ENCODE results near the gene CD109.
"Not testable (repeated sequence)": the region's sequence is repeated elsewhere in the genome, so short reads cannot be mapped to it uniquely, and the experiment has no call there.

The CD109 gene

DNA sequence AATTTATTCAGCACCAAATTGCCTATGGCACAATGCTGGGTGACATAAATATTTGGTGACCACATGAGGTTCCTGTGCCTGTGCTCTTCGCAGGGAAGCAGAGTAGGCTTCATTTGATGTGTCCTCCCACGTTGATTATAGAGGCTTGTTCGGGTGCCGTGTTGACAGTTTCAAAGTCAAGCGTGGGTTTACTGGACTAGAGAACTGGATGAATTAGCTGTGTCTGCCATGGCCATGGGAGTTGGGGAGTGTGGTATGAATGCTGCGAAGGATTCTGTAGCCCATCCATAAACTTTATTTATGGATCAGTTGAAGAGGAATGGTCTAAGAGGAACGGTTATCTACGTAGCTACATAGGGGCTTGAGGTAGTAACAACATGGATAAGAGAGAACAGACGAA, 11.0 kb downstream of the CD109 start:
- no peaks in the 10 kb centered on the region for H3K36me3 ChIP-seq (ENCODE audit: control insufficient read depth, insufficient read depth, low read length)
- no peak overlapping the region for H3K27ac ChIP-seq (ENCODE audit: insufficient read depth, low read depth, low read length, poor library complexity, severe bottlenecking)
- no peaks in the 10 kb centered on the region for H3K27me3 ChIP-seq (ENCODE audit: control insufficient read depth, insufficient read depth, low read length, poor library complexity, severe bottlenecking)
- no peaks in the 10 kb centered on the region for H3K9me3 ChIP-seq (ENCODE audit: control insufficient read depth, low read length)
- H3K4me3 ChIP-seq (ENCODE audit: insufficient read depth, low read depth, low read length): no peak overlapping the region
- H3K4me1 ChIP-seq (ENCODE audit: control insufficient read depth, insufficient read depth, low read length): no peaks in the 10 kb centered on the region
- WGBS, 2 experiments: 94 to 95% methylated on average over 9 of the region's 9 CpGs

- H3K4me1 ChIP-seq (ENCODE audit: control insufficient read depth, insufficient read depth, low read length): no peaks in the 10 kb centered on the region
- no peaks in the 10 kb centered on the region for H3K9me3 ChIP-seq (ENCODE audit: control insufficient read depth, low read length)
- WGBS, 2 experiments: 93 to 100% methylated on average over 2 of the region's 2 CpGs
- H3K36me3 ChIP-seq (ENCODE audit: control insufficient read depth, insufficient read depth, low read length): no peaks in the 10 kb centered on the region
- no peak overlapping the region for H3K4me3 ChIP-seq (ENCODE audit: insufficient read depth, low read depth, low read length)
- H3K27me3 ChIP-seq (ENCODE audit: control insufficient read depth, insufficient read depth, low read length, poor library complexity, severe bottlenecking): no peaks in the 10 kb centered on the region
- no peak overlapping the region for H3K27ac ChIP-seq (ENCODE audit: insufficient read depth, low read depth, low read length, poor library complexity, severe bottlenecking)
Measured at GRCh38 chr6:73710470-73710869, 14.5 kb downstream of the CD109 start.

GRCh38 chr6:73710948-73711347, 14.9 kb downstream of the CD109 start:
- Histone ChIP-seq H3K4me3 (ENCODE audit: insufficient read depth, low read depth, low read length) (no peak overlapping the region), H3K9me3 (ENCODE audit: control insufficient read depth, low read length) (no peaks in the 10 kb centered on the region), H3K36me3 (ENCODE audit: control insufficient read depth, insufficient read depth, low read length) (no peaks in the 10 kb centered on the region), H3K27me3 (ENCODE audit: control insufficient read depth, insufficient read depth, low read length, poor library complexity, severe bottlenecking) (no peaks in the 10 kb centered on the region), H3K27ac (ENCODE audit: insufficient read depth, low read depth, low read length, poor library complexity, severe bottlenecking) (no peak overlapping the region), H3K4me1 (ENCODE audit: control insufficient read depth, insufficient read depth, low read length) (no peaks in the 10 kb centered on the region)
- 90 to 95% methylated on average over 1 of the region's 1 CpG for WGBS, 2 experiments

- Histone ChIP-seq H3K9me3 (ENCODE audit: control insufficient read depth, low read length) (no peaks in the 10 kb centered on the region), H3K4me1 (ENCODE audit: control insufficient read depth, insufficient read depth, low read length) (no peaks in the 10 kb centered on the region), H3K36me3 (ENCODE audit: control insufficient read depth, insufficient read depth, low read length) (no peaks in the 10 kb centered on the region), H3K27ac (ENCODE audit: insufficient read depth, low read depth, low read length, poor library complexity, severe bottlenecking) (no peak overlapping the region), H3K27me3 (ENCODE audit: control insufficient read depth, insufficient read depth, low read length, poor library complexity, severe bottlenecking) (no peaks in the 10 kb centered on the region), H3K4me3 (ENCODE audit: insufficient read depth, low read depth, low read length) (no peak overlapping the region)
- WGBS, 2 experiments: 89 to 91% methylated on average over 3 to 5 of the region's 5 CpGs
Measured at GRCh38 chr6:73712535-73713173, 16.7 kb downstream of the CD109 start.

DNA sequence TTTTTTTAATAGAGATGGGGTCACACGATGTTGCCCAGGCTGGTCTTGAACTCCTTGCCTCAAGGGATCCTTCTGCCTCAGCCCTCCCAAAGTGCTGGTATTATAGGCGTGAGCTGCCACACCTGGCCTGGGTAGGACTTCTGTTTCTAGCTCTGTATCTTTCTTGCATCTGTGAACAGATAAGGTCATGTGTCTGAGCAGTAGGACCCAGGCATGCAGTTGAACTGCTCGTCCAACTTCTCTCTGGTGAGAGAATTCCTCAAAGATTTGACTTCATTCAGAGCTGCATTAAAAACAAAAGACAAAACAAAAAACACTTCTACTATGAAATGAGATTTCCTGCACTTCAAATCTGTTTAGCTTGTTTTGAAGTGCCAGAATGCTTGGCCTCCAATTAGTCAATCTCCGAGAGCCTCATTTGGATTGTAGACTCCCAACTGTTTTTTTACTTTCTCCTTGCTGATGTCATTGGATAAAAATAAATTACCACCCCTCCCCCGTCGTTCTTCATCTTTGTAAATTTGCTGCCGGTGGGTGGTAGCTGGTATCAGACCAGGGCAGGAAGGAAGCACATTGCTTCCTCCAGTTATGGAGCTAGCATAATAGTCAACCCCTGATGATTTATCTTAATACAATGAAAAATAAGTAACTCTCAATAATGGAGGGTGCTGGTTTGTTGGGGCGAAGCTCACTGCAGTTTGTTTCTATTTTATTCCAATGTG, 17.6 kb downstream of the CD109 start:
- H3K36me3 ChIP-seq (ENCODE audit: control insufficient read depth, insufficient read depth, low read length): no peaks in the 10 kb centered on the region
- H3K4me3 ChIP-seq (ENCODE audit: insufficient read depth, low read depth, low read length): no peak overlapping the region
- H3K27me3 ChIP-seq (ENCODE audit: control insufficient read depth, insufficient read depth, low read length, poor library complexity, severe bottlenecking): no peaks in the 10 kb centered on the region
- no peaks in the 10 kb centered on the region for H3K4me1 ChIP-seq (ENCODE audit: control insufficient read depth, insufficient read depth, low read length)
- H3K9me3 ChIP-seq (ENCODE audit: control insufficient read depth, low read length): no peaks in the 10 kb centered on the region
- no peak overlapping the region for H3K27ac ChIP-seq (ENCODE audit: insufficient read depth, low read depth, low read length, poor library complexity, severe bottlenecking)
- WGBS, 2 experiments: 81 to 91% methylated on average over 5 to 8 of the region's 8 CpGs

DNA sequence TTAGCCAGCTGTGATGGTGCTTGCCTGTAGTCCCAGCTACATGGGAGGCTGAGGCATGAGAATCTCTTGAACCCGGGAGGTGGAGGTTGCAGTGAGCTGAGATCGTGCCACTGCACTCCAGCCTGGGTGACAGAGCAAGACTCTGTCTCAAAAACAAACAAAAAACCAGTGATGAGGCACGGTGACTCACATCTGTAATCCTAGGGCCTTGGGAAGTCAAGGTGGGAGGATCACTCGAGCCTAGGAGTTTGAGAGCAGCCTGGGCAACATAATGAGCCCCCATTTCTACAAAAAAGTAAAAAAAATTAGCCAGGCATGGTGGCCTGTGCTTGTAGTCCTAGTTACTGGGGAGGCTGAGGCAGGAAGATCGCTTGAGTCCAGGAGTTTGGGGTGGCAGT, 19.1 kb downstream of the CD109 start:
- H3K4me1 ChIP-seq (ENCODE audit: control insufficient read depth, insufficient read depth, low read length); H3K4me3 ChIP-seq (ENCODE audit: insufficient read depth, low read depth, low read length); H3K9me3 ChIP-seq (ENCODE audit: control insufficient read depth, low read length); H3K27ac ChIP-seq (ENCODE audit: insufficient read depth, low read depth, low read length, poor library complexity, severe bottlenecking); H3K36me3 ChIP-seq (ENCODE audit: control insufficient read depth, insufficient read depth, low read length); H3K27me3 ChIP-seq (ENCODE audit: control insufficient read depth, insufficient read depth, low read length, poor library complexity, severe bottlenecking): not testable (repeated sequence)
- WGBS, 2 experiments: 86 to 92% methylated on average over 5 of the region's 5 CpGs

DNA sequence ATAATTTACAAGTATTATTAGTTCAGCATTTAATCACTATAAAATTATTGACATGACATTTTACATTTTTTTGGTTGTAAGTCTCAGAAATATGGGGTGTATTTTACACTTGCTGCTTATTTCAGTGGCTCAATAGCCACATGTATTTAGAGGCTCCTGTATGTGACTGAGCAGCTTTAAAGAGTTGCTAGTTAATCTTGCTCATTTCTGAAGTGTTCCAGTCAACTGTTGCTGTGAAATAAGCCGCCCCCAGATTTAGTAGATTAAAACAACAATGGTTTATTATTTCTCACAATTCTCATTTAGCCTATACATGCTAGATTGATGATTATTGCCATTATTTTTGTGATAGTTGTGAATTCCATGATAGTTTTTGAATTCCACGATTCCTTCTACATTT, 23.0 kb downstream of the CD109 start:
- H3K36me3 ChIP-seq (ENCODE audit: control insufficient read depth, insufficient read depth, low read length): no peaks in the 10 kb centered on the region
- no peaks in the 10 kb centered on the region for H3K9me3 ChIP-seq (ENCODE audit: control insufficient read depth, low read length)
- WGBS, 2 experiments: no CpG with 5 or more reads among the region's 2 CpGs
- no peaks in the 10 kb centered on the region for H3K27me3 ChIP-seq (ENCODE audit: control insufficient read depth, insufficient read depth, low read length, poor library complexity, severe bottlenecking)
- no peak overlapping the region for H3K4me3 ChIP-seq (ENCODE audit: insufficient read depth, low read depth, low read length)
- H3K4me1 ChIP-seq (ENCODE audit: control insufficient read depth, insufficient read depth, low read length): no peaks in the 10 kb centered on the region
- H3K27ac ChIP-seq (ENCODE audit: insufficient read depth, low read depth, low read length, poor library complexity, severe bottlenecking): no peak overlapping the region

DNA sequence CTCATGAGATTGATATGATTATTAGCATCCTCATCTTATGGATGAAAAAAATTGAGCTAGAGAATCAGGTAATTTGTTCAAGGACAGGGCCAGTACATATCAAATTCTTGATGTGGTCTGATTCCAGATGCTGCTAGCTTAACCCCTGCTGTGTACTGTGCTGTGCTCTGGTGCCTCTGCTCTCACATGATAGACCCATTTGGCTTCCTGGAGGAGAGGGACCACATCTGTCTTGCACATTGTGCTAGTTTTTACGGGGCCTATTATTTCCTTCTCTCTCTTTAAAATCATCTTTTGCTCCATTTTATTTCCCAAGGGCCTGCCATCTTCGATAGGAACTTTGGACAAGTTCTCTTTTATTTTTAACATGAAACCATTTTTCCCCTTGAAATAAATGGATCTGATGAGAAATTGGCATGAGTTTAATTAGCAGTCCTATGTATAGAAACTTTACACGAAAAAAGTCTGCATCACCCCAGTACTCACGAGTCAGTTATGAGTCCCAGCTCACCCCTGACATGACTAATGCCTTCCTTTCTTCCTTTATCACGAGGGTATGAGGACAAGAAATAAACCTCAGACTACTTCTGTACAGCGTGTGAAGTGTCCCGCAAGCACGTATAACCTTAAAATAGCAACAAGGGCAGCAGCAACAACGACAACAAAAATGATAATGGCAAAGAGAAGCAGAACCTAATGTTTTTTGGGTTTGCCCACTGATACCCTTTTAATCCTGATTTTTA, 26.5 kb downstream of the CD109 start:
- Histone ChIP-seq H3K27me3 (ENCODE audit: control insufficient read depth, insufficient read depth, low read length, poor library complexity, severe bottlenecking) (no peaks in the 10 kb centered on the region), H3K4me3 (ENCODE audit: insufficient read depth, low read depth, low read length) (no peak overlapping the region), H3K4me1 (ENCODE audit: control insufficient read depth, insufficient read depth, low read length) (no peaks in the 10 kb centered on the region), H3K9me3 (ENCODE audit: control insufficient read depth, low read length) (no peaks in the 10 kb centered on the region), H3K27ac (ENCODE audit: insufficient read depth, low read depth, low read length, poor library complexity, severe bottlenecking) (no peak overlapping the region), H3K36me3 (ENCODE audit: control insufficient read depth, insufficient read depth, low read length) (no peaks in the 10 kb centered on the region)
- WGBS, 2 experiments: 90 to 91% methylated on average over 9 of the region's 9 CpGs

DNA sequence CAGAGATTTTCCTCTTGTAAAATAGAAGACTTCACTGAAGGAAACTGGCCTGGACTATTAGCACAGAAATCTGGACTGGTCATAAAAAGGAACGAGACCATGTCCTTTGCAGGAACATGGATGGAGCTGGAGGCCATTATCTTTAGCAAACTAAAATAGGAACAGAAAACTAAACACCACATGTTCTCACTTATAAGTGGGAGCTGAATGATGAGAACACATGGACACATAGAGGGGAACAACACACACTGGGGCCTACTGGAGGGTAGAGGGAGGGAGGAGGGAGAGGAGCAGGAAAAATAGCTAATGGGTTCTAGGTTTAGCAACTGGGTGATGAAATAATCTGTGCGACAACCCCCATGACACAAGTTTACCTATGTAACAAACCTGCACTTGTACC, 27.5 kb downstream of the CD109 start:
- not testable (repeated sequence) for H3K4me1 ChIP-seq (ENCODE audit: control insufficient read depth, insufficient read depth, low read length); H3K27ac ChIP-seq (ENCODE audit: insufficient read depth, low read depth, low read length, poor library complexity, severe bottlenecking); H3K27me3 ChIP-seq (ENCODE audit: control insufficient read depth, insufficient read depth, low read length, poor library complexity, severe bottlenecking); H3K4me3 ChIP-seq (ENCODE audit: insufficient read depth, low read depth, low read length); H3K36me3 ChIP-seq (ENCODE audit: control insufficient read depth, insufficient read depth, low read length); H3K9me3 ChIP-seq (ENCODE audit: control insufficient read depth, low read length)
- 83 to 98% methylated on average over 2 of the region's 2 CpGs for WGBS, 2 experiments

GRCh38 chr6:73724389-73724788, 28.4 kb downstream of the CD109 start:
- Histone ChIP-seq H3K36me3 (ENCODE audit: control insufficient read depth, insufficient read depth, low read length) (no peaks in the 10 kb centered on the region), H3K4me3 (ENCODE audit: insufficient read depth, low read depth, low read length) (no peak overlapping the region), H3K9me3 (ENCODE audit: control insufficient read depth, low read length) (no peaks in the 10 kb centered on the region), H3K27ac (ENCODE audit: insufficient read depth, low read depth, low read length, poor library complexity, severe bottlenecking) (no peak overlapping the region), H3K4me1 (ENCODE audit: control insufficient read depth, insufficient read depth, low read length) (no peaks in the 10 kb centered on the region), H3K27me3 (ENCODE audit: control insufficient read depth, insufficient read depth, low read length, poor library complexity, severe bottlenecking) (no peaks in the 10 kb centered on the region)
- WGBS, 2 experiments: 84 to 91% methylated on average over 3 of the region's 3 CpGs

All from ectodermal cell (in vitro differentiated cells).